HL-60 (cell line): ENCODE data around the gene HLA-DQA1.

Experiments used
- DNase-seq, 2 experiments: peaks; one replicate each; pipeline ENCODE4 v3.0.0-alpha.2; 2010 to 2020; ENCODE audit warnings: low read depth in 1 of 2, low spot score in 1 of 2
- H3K27ac ChIP-seq: fragments of 250-450 bp; sonication (Bioruptor Pico); replicated peaks from 2 replicates; pipeline ENCODE4 v1.5.1; 2020; ENCODE audit warnings: mild to moderate bottlenecking, moderate library complexity
- H3K27me3 ChIP-seq: fragments of 250-450 bp; sonication (Bioruptor Pico); 2 replicates; pipeline ENCODE4 v1.5.1; 2021; ENCODE audit warnings: mild to moderate bottlenecking, moderate library complexity; ENCODE audit not compliant: insufficient read depth, poor library complexity, severe bottlenecking
- H3K4me3 ChIP-seq: replicated peaks from 2 replicates; pipeline ENCODE4 v1.5.1; 2011; ENCODE audit warnings: mild to moderate bottlenecking, control low read depth, low read length; ENCODE audit not compliant: insufficient read depth
- CTCF ChIP-seq: IDR thresholded peaks from one replicate; pipeline ENCODE4 v1.5.1; 2011; ENCODE audit warnings: low read length, control low read depth, inconsistent platforms; ENCODE audit not compliant: insufficient read depth
- GABPA ChIP-seq: IDR thresholded peaks from 2 replicates; pipeline ENCODE4 v1.6.1; 2012; ENCODE audit warnings: low read depth
- POLR2AphosphoS5 ChIP-seq: IDR thresholded peaks from 2 replicates; pipeline ENCODE4 v1.6.1; 2012; ENCODE audit warnings: low read depth
- REST ChIP-seq: IDR thresholded peaks from 2 replicates; pipeline ENCODE4 v1.6.1; 2012; ENCODE audit warnings: low read depth; ENCODE audit not compliant: insufficient replicate concordance
- SPI1 ChIP-seq: IDR thresholded peaks from 2 replicates; pipeline ENCODE4 v1.6.1; 2012; ENCODE audit warnings: low read depth, mild to moderate bottlenecking, borderline replicate concordance

Gene HLA-DQA1

GRCh38 chr6:32664354-32664753, 27.1 kb downstream of the HLA-DQA1 start:
- DNase-seq = no peak
- TF ChIP-seq CTCF = no peak
- TF ChIP-seq GABPA = no peak
- TF ChIP-seq REST = no peak
- TF ChIP-seq POLR2AphosphoS5 = no peak
- no peak for TF ChIP-seq SPI1
- Histone ChIP-seq H3K27ac (no peak overlapping the region), H3K27me3 (no peaks in the 10 kb centered on the region), H3K4me3 (no peak overlapping the region)

- DNase-seq = no peak
- no peak overlapping the region for H3K27ac ChIP-seq
- H3K4me3 ChIP-seq = 0 out of 2 replicates have a peak overlapping the region, but pooled peaks have one; percentile 9
- H3K27me3 ChIP-seq = no peaks in the 10 kb centered on the region
- TF ChIP-seq SPI1 = no peak
- TF ChIP-seq CTCF = no peak
- no peak for TF ChIP-seq GABPA
- no peak for TF ChIP-seq POLR2AphosphoS5
- TF ChIP-seq REST = no peak
These were observed 27.7 kb downstream of the HLA-DQA1 start for GRCh38 chr6:32664827-32665362.

GRCh38 chr6:32665661-32666060, 28.5 kb downstream of the HLA-DQA1 start:
- Histone ChIP-seq H3K4me3 (no peak overlapping the region), H3K27me3 (no peaks in the 10 kb centered on the region), H3K27ac (no peak overlapping the region)
- DNase-seq = no peak
- no peak for TF ChIP-seq POLR2AphosphoS5
- no peak for TF ChIP-seq SPI1
- no peak for TF ChIP-seq GABPA
- TF ChIP-seq REST = no peak
- TF ChIP-seq CTCF = no peak
